Muscle layer of duodenum (tissue), 2 donors: ENCODE data around the gene PDXDC1.
"Not testable (repeated sequence)": the region's sequence is repeated elsewhere in the genome, so short reads cannot be mapped to it uniquely, and the experiment has no call there.

Experiments used
- H3K27ac ChIP-seq: one replicate; pipeline ENCODE4 v1.7.0; 2013; ENCODE audit warnings: mild to moderate bottlenecking, low read length
- H3K27me3 ChIP-seq: one replicate; pipeline ENCODE4 v1.7.0; 2013; ENCODE audit warnings: low read depth, mild to moderate bottlenecking, control low read depth, low read length
- H3K36me3 ChIP-seq, 2 donors: one replicate each; pipeline ENCODE4 v1.7.0; 2013; ENCODE audit warnings: low read length in 2 of 2, control low read depth in 1 of 2, mild to moderate bottlenecking in 1 of 2; ENCODE audit not compliant: insufficient read depth in 2 of 2, control insufficient read depth in 1 of 2
- H3K4me1 ChIP-seq, 2 donors: one replicate each; pipeline ENCODE4 v1.7.0; 2013; ENCODE audit warnings: low read length in 2 of 2, mild to moderate bottlenecking in 2 of 2, control low read depth in 1 of 2, moderate library complexity in 1 of 2; ENCODE audit not compliant: insufficient read depth in 2 of 2, control insufficient read depth in 1 of 2
- H3K4me3 ChIP-seq, 2 donors: one replicate each; pipeline ENCODE4 v1.7.0; 2013; ENCODE audit warnings: low read length in 2 of 2, low read depth in 1 of 2, mild to moderate bottlenecking in 1 of 2
- H3K9me3 ChIP-seq, 2 donors: one replicate each; pipeline ENCODE4 v1.7.0; 2013; ENCODE audit warnings: low read length in 2 of 2, control low read depth in 1 of 2, mild to moderate bottlenecking in 1 of 2; ENCODE audit not compliant: control insufficient read depth in 1 of 2
- donor health status: healthy.

Gene PDXDC1

GRCh38 chr16:15166177-15166576 lies 191.4 kb downstream of the PDXDC1 start:
- not testable (repeated sequence) for H3K4me1 ChIP-seq, H3K9me3 ChIP-seq, H3K27me3 ChIP-seq, H3K36me3 ChIP-seq, H3K4me3 ChIP-seq, H3K27ac ChIP-seq

- not testable (repeated sequence) for H3K27ac ChIP-seq, H3K4me3 ChIP-seq, H3K27me3 ChIP-seq
Observed at GRCh38 chr16:15168303-15168702, 193.5 kb downstream of the PDXDC1 start.

GRCh38 chr16:15168953-15169652 lies 194.3 kb downstream of the PDXDC1 start:
- not testable (repeated sequence) for H3K4me1 ChIP-seq, H3K4me3 ChIP-seq, H3K27ac ChIP-seq, H3K36me3 ChIP-seq, H3K27me3 ChIP-seq, H3K9me3 ChIP-seq

More at GRCh38 chr16:15168303-15168702, 193.5 kb downstream of the PDXDC1 start:
- H3K36me3 ChIP-seq, H3K4me1 ChIP-seq, H3K9me3 ChIP-seq: not testable (repeated sequence)

GRCh38 chr16:15179909-15180308 lies 205.1 kb downstream of the PDXDC1 start:
- H3K27me3 ChIP-seq: not testable (repeated sequence)

GRCh38 chr16:15180946-15181345 lies 206.1 kb downstream of the PDXDC1 start:
- not testable (repeated sequence) for H3K27ac ChIP-seq, H3K27me3 ChIP-seq, H3K36me3 ChIP-seq, H3K9me3 ChIP-seq, H3K4me1 ChIP-seq, H3K4me3 ChIP-seq

More at GRCh38 chr16:15179909-15180308, 205.1 kb downstream of the PDXDC1 start:
- H3K9me3 ChIP-seq, H3K4me3 ChIP-seq, H3K4me1 ChIP-seq, H3K36me3 ChIP-seq, H3K27ac ChIP-seq: not testable (repeated sequence)

- not testable (repeated sequence) for H3K4me3 ChIP-seq, H3K4me1 ChIP-seq, H3K36me3 ChIP-seq, H3K27me3 ChIP-seq, H3K9me3 ChIP-seq, H3K27ac ChIP-seq
Observed at GRCh38 chr16:15184000-15184399, 209.2 kb downstream of the PDXDC1 start.
